Measurements from ENCODE around the gene KRT6A.

Gene KRT6A

GRCh38 chr12:52454411-52455201 is 38.5 kb downstream of the KRT6A start:
- ATAC-seq: no peak
- no peak for TF ChIP-seq CSDC2 (CRISPR knock-in tag; IDR thresholded peaks at IDR 0.05)
- TF ChIP-seq RARB (CRISPR knock-in tag; IDR thresholded peaks at IDR 0.05): no peak
- TF ChIP-seq POU6F1 (CRISPR knock-in tag; IDR thresholded peaks at IDR 0.05; ENCODE audit: borderline replicate concordance, low read depth): no peak
- no peak for TF ChIP-seq ZNF565 (CRISPR knock-in tag; conservative IDR thresholded peaks at IDR 0.05; ENCODE audit: low read depth)
- no peak for TF ChIP-seq ZFP3 (CRISPR knock-in tag; IDR thresholded peaks at IDR 0.05)
- TF ChIP-seq SNAI2 (CRISPR knock-in tag; IDR thresholded peaks at IDR 0.05): no peak
- TF ChIP-seq TCF4 (CRISPR knock-in tag; IDR thresholded peaks at IDR 0.05; ENCODE audit: borderline replicate concordance): no peak
- TF ChIP-seq TOX (CRISPR knock-in tag; IDR thresholded peaks at IDR 0.05; ENCODE audit: borderline replicate concordance): no peak
- TF ChIP-seq TSHZ2 (CRISPR knock-in tag; IDR thresholded peaks at IDR 0.05): no peak
- no peak for TF ChIP-seq ESRRG (CRISPR knock-in tag; IDR thresholded peaks at IDR 0.05)
- no peak for TF ChIP-seq ZNF8 (CRISPR knock-in tag; IDR thresholded peaks at IDR 0.05)
- no peak for TF ChIP-seq ARNTL (CRISPR knock-in tag; IDR thresholded peaks at IDR 0.05; ENCODE audit: borderline replicate concordance, low read depth)
- no peak for TF ChIP-seq PPARA (CRISPR knock-in tag; IDR thresholded peaks at IDR 0.05; ENCODE audit: borderline replicate concordance)
- TF ChIP-seq ZC3H10 (CRISPR knock-in tag; IDR thresholded peaks at IDR 0.05): no peak
- TF ChIP-seq ZFP30 (CRISPR knock-in tag; IDR thresholded peaks at IDR 0.05): no peak

GRCh38 chr12:52452101-52452500 is 41.0 kb downstream of the KRT6A start, which contains the start of gene KRT6B:
TSS of gene KRT6B (minus strand) at chr12:52452146. CDS start at chr12:52452078, 68 bp downstream.
- no peak for TF ChIP-seq ZC3H10 (CRISPR knock-in tag; IDR thresholded peaks at IDR 0.05)
- TF ChIP-seq ZFP3 (CRISPR knock-in tag; IDR thresholded peaks at IDR 0.05): no peak
- TF ChIP-seq PATZ1 (CRISPR knock-in tag; IDR thresholded peaks at IDR 0.05; ENCODE audit: borderline replicate concordance): no peak
- no peak for TF ChIP-seq SNAI2 (CRISPR knock-in tag; IDR thresholded peaks at IDR 0.05)
- TF ChIP-seq TOX (CRISPR knock-in tag; IDR thresholded peaks at IDR 0.05; ENCODE audit: borderline replicate concordance): no peak
- TF ChIP-seq CSRNP3 (CRISPR knock-in tag; IDR thresholded peaks at IDR 0.05): no peak
- no peak for TF ChIP-seq ISL1 (CRISPR knock-in tag; IDR thresholded peaks at IDR 0.05)
- TF ChIP-seq GLIS3 (CRISPR knock-in tag; IDR thresholded peaks at IDR 0.05): no peak
- TF ChIP-seq TSHZ2 (CRISPR knock-in tag; IDR thresholded peaks at IDR 0.05): no peak
- no peak for TF ChIP-seq PPARA (CRISPR knock-in tag; IDR thresholded peaks at IDR 0.05; ENCODE audit: borderline replicate concordance)
- TF ChIP-seq CSDC2 (CRISPR knock-in tag; IDR thresholded peaks at IDR 0.05): no peak
- TF ChIP-seq POU6F1 (CRISPR knock-in tag; IDR thresholded peaks at IDR 0.05; ENCODE audit: borderline replicate concordance, low read depth): no peak
- no peak for TF ChIP-seq ZNF70 (CRISPR knock-in tag; IDR thresholded peaks at IDR 0.05)
- no peak for TF ChIP-seq RARB (CRISPR knock-in tag; IDR thresholded peaks at IDR 0.05)
- TF ChIP-seq TCF4 (CRISPR knock-in tag; IDR thresholded peaks at IDR 0.05; ENCODE audit: borderline replicate concordance): no peak
- TF ChIP-seq ZFP30 (CRISPR knock-in tag; IDR thresholded peaks at IDR 0.05): no peak
- no peak for TF ChIP-seq ARNTL (CRISPR knock-in tag; IDR thresholded peaks at IDR 0.05; ENCODE audit: borderline replicate concordance, low read depth)
- TF ChIP-seq ZNF565 (CRISPR knock-in tag; conservative IDR thresholded peaks at IDR 0.05; ENCODE audit: low read depth): no peak
- no peak for TF ChIP-seq ESRRG (CRISPR knock-in tag; IDR thresholded peaks at IDR 0.05)
- TF ChIP-seq CREB5 (CRISPR knock-in tag; IDR thresholded peaks at IDR 0.05; ENCODE audit: low read depth): no peak
- no peak for ATAC-seq
